Left ventricle myocardium inferior (tissue), 1 donor: Measurements from ENCODE around the gene ADAMTS19. TPM values are rescaled to one million over a fixed set of nuclear protein-coding genes. Genes with fewer than 3 reads are reported as not detected.

Source experiments
- DNase-seq: peaks from one replicate; pipeline ENCODE4 v3.0.0-alpha.2; 2020
- H3K27ac ChIP-seq: fragments of 200-600 bp; replicated peaks from 2 replicates; pipeline ENCODE4 v1.8.0; 2021
- H3K27me3 ChIP-seq: fragments of 200-600 bp; 2 replicates; pipeline ENCODE4 v1.8.0; 2021; ENCODE audit warnings: low read depth
- H3K36me3 ChIP-seq: fragments of 200-600 bp; 2 replicates; pipeline ENCODE4 v1.8.0; 2021
- H3K4me1 ChIP-seq: fragments of 200-600 bp; 2 replicates; pipeline ENCODE4 v1.8.0; 2021
- H3K4me3 ChIP-seq: fragments of 200-600 bp; 2 replicates; pipeline ENCODE4 v1.8.0; 2021; ENCODE audit warnings: mild to moderate bottlenecking, moderate library complexity
- H3K9me3 ChIP-seq: fragments of 200-600 bp; replicated peaks from 2 replicates; pipeline ENCODE4 v1.8.0; 2021
- intact Hi-C: fragments of 100-400 bp; cut with micrococcal nuclease; formaldehyde crosslinking; loops from one replicate; pipeline ENCODE4 v1.11.0; 2022
- total RNA-seq: library from RNA; stranded (reverse); fragmentation: NEBNext Ultra II Directional; extraction: Animal tissue kit (Norgen Biotek cat#: 25700); gene quantifications from one replicate; pipeline ENCODE4 v1.2.1, GENCODE V29; 2021
- TF ChIP-seq, protein P1 (sequence below): fragments of 200-600 bp; IDR thresholded peaks from 2 replicates; pipeline ENCODE4 v1.8.0; 2021; ENCODE audit warnings: antibody characterized with exemption, mild to moderate bottlenecking, borderline replicate concordance
- donor health status: DM: no; HTN: yes; CAD: no; lungs with severe emphysema.

ADAMTS19 gene
- total RNA-seq, 1 donor from 2014 or later: 0.38 TPM

DNA sequence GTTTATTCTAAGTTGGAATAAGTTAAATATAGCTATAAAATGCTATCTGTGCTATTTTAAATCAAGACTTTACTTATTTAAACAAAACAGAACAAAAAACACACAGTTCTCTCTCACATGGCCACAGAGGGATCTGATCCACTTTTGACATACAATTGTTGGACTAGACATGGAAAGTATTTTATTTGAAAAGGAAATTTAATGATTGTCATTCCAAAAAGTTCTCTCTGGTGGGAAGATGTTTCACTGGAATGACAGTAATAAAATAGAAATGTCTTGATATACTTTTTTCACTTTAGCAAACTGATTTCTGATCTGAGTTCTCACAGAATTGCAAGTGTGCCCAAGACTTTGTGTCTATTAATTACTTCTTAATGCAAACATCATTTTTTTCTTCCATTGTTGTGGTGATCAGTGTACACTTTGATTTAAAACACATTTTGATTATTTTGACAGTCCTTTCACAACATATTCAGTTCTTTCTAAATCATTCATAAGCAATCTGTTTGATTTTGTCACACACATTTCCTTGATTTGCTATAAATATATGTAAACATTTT is 257.7 kb downstream of the ADAMTS19 start:
- Histone ChIP-seq H3K4me1 (no peaks in the 10 kb centered on the region), H3K9me3 (no peaks in the 10 kb centered on the region), H3K36me3 (no peaks in the 10 kb centered on the region), H3K4me3 (no peak overlapping the region), H3K27me3 (no peaks in the 10 kb centered on the region), H3K27ac (no peak overlapping the region)
- intact Hi-C loops: no loop called here
- no peak for DNase-seq
- TF ChIP-seq, protein P1, sequence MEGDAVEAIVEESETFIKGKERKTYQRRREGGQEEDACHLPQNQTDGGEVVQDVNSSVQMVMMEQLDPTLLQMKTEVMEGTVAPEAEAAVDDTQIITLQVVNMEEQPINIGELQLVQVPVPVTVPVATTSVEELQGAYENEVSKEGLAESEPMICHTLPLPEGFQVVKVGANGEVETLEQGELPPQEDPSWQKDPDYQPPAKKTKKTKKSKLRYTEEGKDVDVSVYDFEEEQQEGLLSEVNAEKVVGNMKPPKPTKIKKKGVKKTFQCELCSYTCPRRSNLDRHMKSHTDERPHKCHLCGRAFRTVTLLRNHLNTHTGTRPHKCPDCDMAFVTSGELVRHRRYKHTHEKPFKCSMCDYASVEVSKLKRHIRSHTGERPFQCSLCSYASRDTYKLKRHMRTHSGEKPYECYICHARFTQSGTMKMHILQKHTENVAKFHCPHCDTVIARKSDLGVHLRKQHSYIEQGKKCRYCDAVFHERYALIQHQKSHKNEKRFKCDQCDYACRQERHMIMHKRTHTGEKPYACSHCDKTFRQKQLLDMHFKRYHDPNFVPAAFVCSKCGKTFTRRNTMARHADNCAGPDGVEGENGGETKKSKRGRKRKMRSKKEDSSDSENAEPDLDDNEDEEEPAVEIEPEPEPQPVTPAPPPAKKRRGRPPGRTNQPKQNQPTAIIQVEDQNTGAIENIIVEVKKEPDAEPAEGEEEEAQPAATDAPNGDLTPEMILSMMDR: no peak

DNA sequence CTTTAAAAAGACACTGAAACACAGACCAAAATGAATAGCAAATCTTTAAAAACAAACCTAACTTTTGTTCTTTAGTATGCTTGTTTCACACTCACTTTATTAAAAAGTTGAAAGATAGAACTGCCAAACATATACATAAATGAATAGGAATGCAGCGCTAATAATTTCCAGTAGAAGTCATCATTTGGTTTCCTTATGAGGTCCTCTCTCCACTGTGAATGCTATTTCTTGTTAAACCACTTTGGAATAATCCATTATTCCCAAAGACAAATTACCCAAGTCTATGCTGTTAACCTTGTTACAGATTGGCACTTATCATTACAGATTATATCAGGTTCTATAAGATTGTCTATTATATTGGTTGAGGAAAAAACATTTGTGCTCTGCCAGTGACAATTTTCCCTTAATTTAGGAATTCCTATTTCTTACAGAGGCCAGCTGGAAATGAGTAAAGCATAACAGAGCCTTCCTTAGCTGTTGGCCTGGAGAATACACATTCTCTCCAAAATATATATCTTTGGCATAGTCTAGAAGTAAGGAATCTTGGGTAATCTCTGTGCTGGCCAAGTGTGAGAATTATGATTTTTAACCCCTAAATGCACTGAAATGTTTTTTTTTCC is 258.5 kb downstream of the ADAMTS19 start:
- H3K27ac ChIP-seq: no peak overlapping the region
- no peaks in the 10 kb centered on the region for H3K4me1 ChIP-seq
- H3K4me3 ChIP-seq: no peak overlapping the region
- intact Hi-C loops: no loop called here
- no peaks in the 10 kb centered on the region for H3K9me3 ChIP-seq
- no peak for DNase-seq
- H3K36me3 ChIP-seq: no peaks in the 10 kb centered on the region
- TF ChIP-seq, protein P1: no peak
- no peaks in the 10 kb centered on the region for H3K27me3 ChIP-seq

DNA sequence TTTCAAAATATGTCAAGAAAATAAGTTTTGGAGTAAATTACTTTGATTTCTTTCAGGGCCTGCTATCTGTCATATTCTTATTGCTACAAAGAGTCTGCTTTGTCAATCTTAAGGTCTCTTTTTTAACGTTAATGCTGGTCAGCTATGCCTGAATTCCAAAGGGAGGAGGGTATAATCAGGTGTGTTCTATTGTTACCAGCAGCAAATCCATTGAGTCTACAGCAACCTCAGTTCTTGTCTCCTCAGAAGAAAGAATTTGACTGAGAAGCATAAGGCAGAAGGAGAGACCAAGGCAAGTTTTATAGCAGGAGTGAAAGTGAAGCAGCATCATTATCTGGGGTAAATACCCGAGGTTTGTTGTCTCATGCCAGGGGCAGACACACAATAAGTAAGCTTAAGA is 264.1 kb downstream of the ADAMTS19 start:
- DNase-seq: no peak
- Histone ChIP-seq H3K9me3 (no peaks in the 10 kb centered on the region), H3K27me3 (no peaks in the 10 kb centered on the region), H3K36me3 (no peaks in the 10 kb centered on the region), H3K27ac (no peak overlapping the region), H3K4me1 (no peaks in the 10 kb centered on the region), H3K4me3 (no peak overlapping the region)
- intact Hi-C loops: no loop called here
- TF ChIP-seq, protein P1: no peak

GRCh38 chr5:129724647-129725046 is 264.5 kb downstream of the ADAMTS19 start:
- no peaks in the 10 kb centered on the region for H3K27me3 ChIP-seq
- no peaks in the 10 kb centered on the region for H3K36me3 ChIP-seq
- no peak overlapping the region for H3K4me3 ChIP-seq
- H3K9me3 ChIP-seq: no peaks in the 10 kb centered on the region
- H3K27ac ChIP-seq: no peak overlapping the region
- no peak for DNase-seq
- TF ChIP-seq, protein P1: no peak
- intact Hi-C loops: no loop called here
- H3K4me1 ChIP-seq: no peaks in the 10 kb centered on the region

- Histone ChIP-seq H3K4me3 (no peak overlapping the region), H3K4me1 (no peaks in the 10 kb centered on the region), H3K9me3 (no peaks in the 10 kb centered on the region), H3K36me3 (no peaks in the 10 kb centered on the region), H3K27me3 (no peaks in the 10 kb centered on the region), H3K27ac (no peak overlapping the region)
- intact Hi-C loops: no loop called here
- TF ChIP-seq, protein P1: no peak
- no peak for DNase-seq
These were observed 279.7 kb downstream of the ADAMTS19 start for GRCh38 chr5:129739773-129740172.
